GM12878 (cell line): Measurements from ENCODE around the gene MSI2. TPM values are rescaled to one million over a fixed set of nuclear protein-coding genes. Genes with fewer than 3 reads are reported as not detected.

Experiments
- BMI1 ChIP-seq: fragments of 450-650 bp; IDR thresholded peaks from 2 replicates; pipeline ENCODE4 v1.6.1; 2016; ENCODE audit warnings: mild to moderate bottlenecking, moderate library complexity, borderline replicate concordance
- CBFB ChIP-seq: IDR thresholded peaks from 2 replicates; pipeline ENCODE4 v1.6.1; 2016; ENCODE audit warnings: antibody characterized with exemption, low read depth
- CHD2 ChIP-seq: IDR thresholded peaks from 2 replicates; pipeline ENCODE4 v1.6.1; 2011; ENCODE audit warnings: low read depth, low read length, improper control_type of control experiment, borderline replicate concordance
- EP300 ChIP-seq, 2 experiments: fragments of 150-350 bp in 1 of 2; IDR thresholded peaks; 2 replicates each; pipeline ENCODE4 v1.6.1; 2011 to 2012; ENCODE audit warnings: low read depth in 2 of 2, low read length in 2 of 2, borderline replicate concordance in 1 of 2, improper control_type of control experiment in 1 of 2, inconsistent platforms in 1 of 2; ENCODE audit not compliant: control insufficient read depth in 1 of 2
- ESRRA ChIP-seq: IDR thresholded peaks from 2 replicates; pipeline ENCODE4 v1.6.1; 2012; ENCODE audit warnings: mild to moderate bottlenecking, low read length, improper control_type of control experiment
- FOXM1 ChIP-seq: IDR thresholded peaks from 2 replicates; pipeline ENCODE4 v1.6.1; 2012; ENCODE audit warnings: low read depth, mild to moderate bottlenecking, inconsistent platforms, low read length, moderate library complexity
- JUNB ChIP-seq: IDR thresholded peaks from 2 replicates; pipeline ENCODE4 v1.6.1; 2016; ENCODE audit warnings: antibody characterized with exemption, mild to moderate bottlenecking
- MAX ChIP-seq: IDR thresholded peaks from 2 replicates; pipeline ENCODE4 v1.6.1; 2012; ENCODE audit warnings: low read depth, low read length, improper control_type of control experiment
- MTA2 ChIP-seq: fragments of 450-650 bp; IDR thresholded peaks from 2 replicates; pipeline ENCODE4 v1.6.1; 2016; ENCODE audit warnings: low read depth, mild to moderate bottlenecking, moderate library complexity
- MTA3 ChIP-seq: IDR thresholded peaks from 2 replicates; pipeline ENCODE4 v1.6.1; 2012; ENCODE audit warnings: low read length, inconsistent platforms, borderline replicate concordance
- NRF1 ChIP-seq: conservative IDR thresholded peaks from 2 replicates; pipeline ENCODE4 v1.6.1; 2011; ENCODE audit warnings: mild to moderate bottlenecking, low read depth, low read length, improper control_type of control experiment
- POLR2AphosphoS5 ChIP-seq: IDR thresholded peaks from 2 replicates; pipeline ENCODE4 v1.6.1; 2011; ENCODE audit warnings: mild to moderate bottlenecking, low read length, inconsistent platforms
- RB1 ChIP-seq: fragments of 450-650 bp; formaldehyde crosslinking; IDR thresholded peaks from 2 replicates; pipeline ENCODE4 v1.6.1; 2017; ENCODE audit warnings: mild to moderate bottlenecking, borderline replicate concordance
- RUNX3 ChIP-seq: IDR thresholded peaks from 2 replicates; pipeline ENCODE4 v1.6.1; 2012; ENCODE audit warnings: low read length, inconsistent platforms
- SIX5 ChIP-seq: IDR thresholded peaks from 2 replicates; pipeline ENCODE4 v1.6.1; 2011; ENCODE audit warnings: mild to moderate bottlenecking, low read depth, low read length, moderate library complexity; ENCODE audit not compliant: severe bottlenecking
- SPI1 ChIP-seq: IDR thresholded peaks from 2 replicates; pipeline ENCODE4 v1.6.1; 2011; ENCODE audit warnings: low read depth, mild to moderate bottlenecking, low read length, moderate library complexity, borderline replicate concordance; ENCODE audit not compliant: insufficient read depth
- STAT1 ChIP-seq: fragments of 450-650 bp; conservative IDR thresholded peaks from 2 replicates; pipeline ENCODE4 v1.6.1; 2014; ENCODE audit warnings: antibody characterized with exemption, mild to moderate bottlenecking
- TCF7 ChIP-seq: IDR thresholded peaks from 2 replicates; pipeline ENCODE4 v1.6.1; 2014; ENCODE audit warnings: antibody characterized with exemption, borderline replicate concordance
- YY1 ChIP-seq: IDR thresholded peaks from 2 replicates; pipeline ENCODE4 v1.6.1; 2011; ENCODE audit warnings: low read depth, mild to moderate bottlenecking, low read length
- ZBTB11 ChIP-seq: fragments of 450-650 bp; formaldehyde crosslinking; IDR thresholded peaks from 2 replicates; pipeline ENCODE4 v1.5.0; 2022; ENCODE audit warnings: mild to moderate bottlenecking, missing genetic modification characterization
- ZNF207 ChIP-seq: fragments of 450-650 bp; IDR thresholded peaks from 2 replicates; pipeline ENCODE4 v1.6.1; 2014; ENCODE audit warnings: antibody characterized with exemption, mild to moderate bottlenecking, borderline replicate concordance
- ZNF384 ChIP-seq: IDR thresholded peaks from 2 replicates; pipeline ENCODE4 v1.6.1; 2012; ENCODE audit warnings: low read depth, mild to moderate bottlenecking, low read length, improper control_type of control experiment, borderline replicate concordance
- ZNF592 ChIP-seq: fragments of 450-650 bp; IDR thresholded peaks from 2 replicates; pipeline ENCODE4 v1.6.1; 2017; ENCODE audit warnings: mild to moderate bottlenecking, moderate library complexity
- polyA plus RNA-seq, 11 experiments: library from polyadenylated mRNA; depleted of rRNA in 4 of 11; unstranded in 6 of 11; stranded (reverse) in 5 of 11; fragments of >200 nt; fragmentation: Nextera tagmentation in 4 of 11; fragmentation: Illumina TruSeq in 1 of 11; extraction: Ambion mirVana in 4 of 11; extraction: Trizol in 1 of 11; gene quantifications; 1 replicate in 1 of 11; 2 replicates in 10 of 11; pipeline versions ENCODE4 v1.2.1 to v1.2.3, GENCODE V29; 2011 to 2016; ENCODE audit warnings: inconsistent platforms in 2 of 11, missing spikeins in 2 of 11, low read depth in 1 of 11
- total RNA-seq, 4 experiments: library from RNA; depleted of rRNA in 3 of 4; stranded (reverse); fragments of >200 nt in 3 of 4; fragmentation: Illumina TruSeq in 1 of 4; extraction: Trizol in 1 of 4; gene quantifications; 2 replicates each; pipeline versions ENCODE4 v1.2.1 to v1.2.3, GENCODE V29; 2013 to 2021

MSI2 gene
- total and polyA plus RNA-seq, 10 of the 15 experiments (the other 5 are each of a cell fraction or from before 2014, with no cell fraction given): 6.1 to 76.1 (median 42.0) TPM

GRCh38 chr17:57338257-57338914, 82.1 kb downstream of the MSI2 start (continued):
- TF ChIP-seq NRF1 (no peak), TCF7 (no peak), ZNF207 (no peak), POLR2AphosphoS5 (no peak), ZNF384 (no peak), SPI1 (peak; percentile 91), MTA3 (peak; percentile 69; the same call in 1 of the 2 replicates), MTA2 (peak; percentile 77), BMI1 (0 out of 2 replicates have a peak, but pooled peaks have one; percentile 13), RB1 (no peak), ESRRA (no peak), RUNX3 (peak; percentile 97), YY1 (peak; percentile 69; the same call in 1 of the 2 replicates), ZNF592 (no peak), JUNB (no peak), ZBTB11 (CRISPR knock-in tag) (no peak), SIX5 (no peak), EP300 (IDR thresholded peaks at IDR 0.05; ENCODE audit: borderline replicate concordance in 1 of 2, control insufficient read depth in 1 of 2, low read depth in 2 of 2, low read length in 2 of 2) (peak; percentile 61 to 73; a peak in 3 of 4 replicates), CBFB (peak; percentile 84; the same call in 1 of the 2 replicates), CHD2 (0 out of 2 replicates have a peak, but pooled peaks have one; percentile 43), STAT1 (no peak), MAX (no peak), FOXM1 (0 out of 2 replicates have a peak, but pooled peaks have one; percentile 40)
